ENCODE measurements around the gene SOX9.

SOX9 gene

GRCh38 chr17:72142614-72143013, 21.8 kb downstream of the SOX9 start:
- Histone ChIP-seq H3K36me3 (ENCODE audit: insufficient read depth, low read length) (no peaks in the 10 kb centered on the region), H2AFZ (ENCODE audit: low read length) (no peak overlapping the region), H3K4me1 (ENCODE audit: insufficient read depth, low read length, poor library complexity, severe bottlenecking) (no peaks in the 10 kb centered on the region), H3K9ac (ENCODE audit: low read depth, low read length, poor library complexity, severe bottlenecking) (no peak overlapping the region), H3K27me3 (ENCODE audit: insufficient read depth, low read length, poor library complexity, severe bottlenecking) (no peaks in the 10 kb centered on the region), H3F3A (ENCODE audit: low read depth) (no peaks in the 10 kb centered on the region), H4K20me1 (ENCODE audit: insufficient read depth, low read length, poor library complexity, severe bottlenecking) (no peaks in the 10 kb centered on the region), H3K9me3 (ENCODE audit: insufficient read depth, low read depth, low read length) (no peaks in the 10 kb centered on the region; the same call in 1 of the 2 replicates), H3K4me3 (ENCODE audit: low read length, poor library complexity, severe bottlenecking) (no peak overlapping the region), H3K4me2 (ENCODE audit: low read depth, low read length, poor library complexity, severe bottlenecking) (no peak overlapping the region), H3K9me2 (replicated peaks; ENCODE audit: low read depth, low read length) (no peaks in the 10 kb centered on the region), H3K79me2 (ENCODE audit: insufficient read depth, low read length) (no peaks in the 10 kb centered on the region)
- TF ChIP-seq EZH2phosphoT487 (IDR thresholded peaks at IDR 0.05; ENCODE audit: borderline replicate concordance) (no peak), CTCF (conservative IDR thresholded peaks at IDR 0.05; ENCODE audit: low read length) (no peak)

DNA sequence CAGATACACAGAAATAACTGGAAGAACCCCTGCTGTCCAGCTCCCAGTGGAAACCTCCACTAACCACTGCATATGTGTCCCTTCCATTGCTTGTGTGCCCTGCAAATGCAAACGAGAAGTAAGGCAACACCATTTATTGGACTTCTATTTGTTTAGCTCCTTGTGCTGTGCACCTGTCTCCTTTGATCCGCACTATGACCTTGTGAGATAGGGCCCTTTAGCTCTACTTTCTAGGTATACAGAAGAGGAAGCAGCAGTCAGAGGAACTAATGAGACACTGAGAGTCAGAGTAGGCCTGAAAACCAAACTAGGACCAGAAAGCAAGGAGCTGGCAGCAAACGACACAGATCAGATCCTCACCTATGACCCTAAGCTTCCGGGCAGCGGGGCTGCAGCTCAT, 22.4 kb downstream of the SOX9 start:
- Histone ChIP-seq H3K4me1 (ENCODE audit: insufficient read depth, low read length, poor library complexity, severe bottlenecking) (no peaks in the 10 kb centered on the region), H3K9me3 (ENCODE audit: insufficient read depth, low read depth, low read length) (no peaks in the 10 kb centered on the region; the same call in 1 of the 2 replicates), H2AFZ (ENCODE audit: low read length) (no peak overlapping the region), H3K9me2 (replicated peaks; ENCODE audit: low read depth, low read length) (no peaks in the 10 kb centered on the region), H3K4me3 (ENCODE audit: low read length, poor library complexity, severe bottlenecking) (no peak overlapping the region), H3K36me3 (ENCODE audit: insufficient read depth, low read length) (no peaks in the 10 kb centered on the region), H4K20me1 (ENCODE audit: insufficient read depth, low read length, poor library complexity, severe bottlenecking) (no peaks in the 10 kb centered on the region), H3K4me2 (ENCODE audit: low read depth, low read length, poor library complexity, severe bottlenecking) (no peak overlapping the region), H3F3A (ENCODE audit: low read depth) (no peaks in the 10 kb centered on the region), H3K27me3 (ENCODE audit: insufficient read depth, low read length, poor library complexity, severe bottlenecking) (no peaks in the 10 kb centered on the region), H3K79me2 (ENCODE audit: insufficient read depth, low read length) (no peaks in the 10 kb centered on the region), H3K9ac (ENCODE audit: low read depth, low read length, poor library complexity, severe bottlenecking) (no peak overlapping the region)
- TF ChIP-seq EZH2phosphoT487 (IDR thresholded peaks at IDR 0.05; ENCODE audit: borderline replicate concordance): no peak
- TF ChIP-seq CTCF (conservative IDR thresholded peaks at IDR 0.05; ENCODE audit: low read length): no peak

DNA sequence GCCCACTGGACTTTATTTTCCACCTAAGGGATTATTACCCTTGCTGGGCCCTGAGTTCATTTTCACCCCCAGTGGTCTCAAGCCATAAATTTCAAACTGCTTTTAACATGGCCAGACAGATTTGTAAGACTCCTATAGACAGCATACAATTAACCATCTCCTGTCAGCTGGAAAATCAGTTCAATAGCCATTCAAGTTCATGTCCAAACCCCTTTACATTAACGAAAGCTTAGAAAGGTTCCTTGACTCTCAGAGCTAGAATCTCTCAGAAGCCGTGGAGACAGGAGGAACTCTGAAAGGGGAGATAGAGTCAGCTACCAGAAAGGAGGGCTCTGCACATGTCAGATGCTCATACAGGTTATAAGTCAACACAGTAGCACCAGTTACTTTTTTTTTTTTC, 23.3 kb downstream of the SOX9 start:
- Histone ChIP-seq H3K4me1 (ENCODE audit: insufficient read depth, low read length, poor library complexity, severe bottlenecking) (no peaks in the 10 kb centered on the region), H4K20me1 (ENCODE audit: insufficient read depth, low read length, poor library complexity, severe bottlenecking) (no peaks in the 10 kb centered on the region), H3K79me2 (ENCODE audit: insufficient read depth, low read length) (no peaks in the 10 kb centered on the region), H3F3A (ENCODE audit: low read depth) (no peaks in the 10 kb centered on the region), H3K36me3 (ENCODE audit: insufficient read depth, low read length) (no peaks in the 10 kb centered on the region), H2AFZ (ENCODE audit: low read length) (no peak overlapping the region), H3K4me2 (ENCODE audit: low read depth, low read length, poor library complexity, severe bottlenecking) (no peak overlapping the region), H3K27me3 (ENCODE audit: insufficient read depth, low read length, poor library complexity, severe bottlenecking) (no peaks in the 10 kb centered on the region), H3K9ac (ENCODE audit: low read depth, low read length, poor library complexity, severe bottlenecking) (no peak overlapping the region), H3K9me2 (replicated peaks; ENCODE audit: low read depth, low read length) (no peaks in the 10 kb centered on the region), H3K9me3 (ENCODE audit: insufficient read depth, low read depth, low read length) (no peaks in the 10 kb centered on the region; the same call in 1 of the 2 replicates), H3K4me3 (ENCODE audit: low read length, poor library complexity, severe bottlenecking) (no peak overlapping the region)
- TF ChIP-seq EZH2phosphoT487 (IDR thresholded peaks at IDR 0.05; ENCODE audit: borderline replicate concordance): no peak

DNA sequence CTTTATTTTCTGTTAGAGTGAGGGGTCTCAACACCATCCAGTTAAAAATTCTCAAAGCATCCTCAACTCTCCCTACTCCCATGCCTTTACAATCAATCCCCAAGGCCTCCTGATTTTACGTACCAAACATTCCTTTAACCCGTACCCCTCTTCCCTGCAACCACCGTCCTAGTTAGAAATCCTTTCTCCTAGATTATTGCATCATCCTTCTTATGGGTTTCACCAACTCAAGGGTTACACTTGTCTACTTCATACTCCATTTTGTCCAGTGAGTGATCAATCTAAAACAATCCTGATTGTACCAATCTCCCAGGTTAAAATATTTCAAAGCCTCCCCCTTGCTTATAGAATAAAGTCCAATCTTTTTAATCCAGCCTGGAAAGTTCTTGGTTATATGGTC, 24.7 kb downstream of the SOX9 start:
- H3F3A ChIP-seq (ENCODE audit: low read depth): no peaks in the 10 kb centered on the region

More for the DNA sequence above, 24.7 kb downstream of the SOX9 start:
- H3K9me3 ChIP-seq (ENCODE audit: insufficient read depth, low read depth, low read length): no peaks in the 10 kb centered on the region; the same call in 1 of the 2 replicates
- no peaks in the 10 kb centered on the region for H3K36me3 ChIP-seq (ENCODE audit: insufficient read depth, low read length)
- no peak overlapping the region for H3K4me3 ChIP-seq (ENCODE audit: low read length, poor library complexity, severe bottlenecking)
- H3K4me2 ChIP-seq (ENCODE audit: low read depth, low read length, poor library complexity, severe bottlenecking): no peak overlapping the region
- no peak for TF ChIP-seq EZH2phosphoT487 (IDR thresholded peaks at IDR 0.05; ENCODE audit: borderline replicate concordance)
- no peak for TF ChIP-seq CTCF (conservative IDR thresholded peaks at IDR 0.05; ENCODE audit: low read length)
- no peaks in the 10 kb centered on the region for H4K20me1 ChIP-seq (ENCODE audit: insufficient read depth, low read length, poor library complexity, severe bottlenecking)
- H2AFZ ChIP-seq (ENCODE audit: low read length): no peak overlapping the region
- H3K9ac ChIP-seq (ENCODE audit: low read depth, low read length, poor library complexity, severe bottlenecking): no peak overlapping the region
- no peaks in the 10 kb centered on the region for H3K27me3 ChIP-seq (ENCODE audit: insufficient read depth, low read length, poor library complexity, severe bottlenecking)
- H3K9me2 ChIP-seq (replicated peaks; ENCODE audit: low read depth, low read length): no peaks in the 10 kb centered on the region
- H3K79me2 ChIP-seq (ENCODE audit: insufficient read depth, low read length): no peaks in the 10 kb centered on the region
- H3K4me1 ChIP-seq (ENCODE audit: insufficient read depth, low read length, poor library complexity, severe bottlenecking): no peaks in the 10 kb centered on the region

Measured in Loucy (cell line).